Fibroblast of lung (primary cell): ENCODE results near the gene FBXO34. TPM values are rescaled to one million over a fixed set of nuclear protein-coding genes. Genes with fewer than 3 reads are reported as not detected.

Experiments used
- DNase-seq, 2 donors: peaks; one replicate each; pipeline versions ENCODE4 v3.0.0 to v3.0.0-alpha.2; 2010; ENCODE audit warnings: low read depth in 2 of 2
- H2AFZ ChIP-seq: 2 replicates; pipeline ENCODE4 v1.5.1; 2012; ENCODE audit warnings: low read length, control low read depth, inconsistent platforms
- H3K27ac ChIP-seq: 2 replicates; pipeline ENCODE4 v1.5.1; 2011; ENCODE audit warnings: low read length, control low read depth; ENCODE audit not compliant: insufficient read depth
- H3K27me3 ChIP-seq: 2 replicates; pipeline ENCODE4 v1.5.1; 2011; ENCODE audit warnings: mild to moderate bottlenecking, low read length; ENCODE audit not compliant: control insufficient read depth, insufficient read depth
- H3K36me3 ChIP-seq: 2 replicates; pipeline ENCODE4 v1.5.1; 2011; ENCODE audit warnings: low read length; ENCODE audit not compliant: control insufficient read depth, insufficient read depth
- H3K4me1 ChIP-seq: 2 replicates; pipeline ENCODE4 v1.5.1; 2011; ENCODE audit warnings: low read length; ENCODE audit not compliant: control insufficient read depth, insufficient read depth; ENCODE audit errors: extremely low read depth
- H3K4me2 ChIP-seq: 2 replicates; pipeline ENCODE4 v1.5.1; 2011; ENCODE audit warnings: low read length, control low read depth; ENCODE audit not compliant: insufficient read depth; ENCODE audit errors: extremely low read depth
- H3K4me3 ChIP-seq, 4 experiments: fragments of 200-600 bp in 1 of 4; sonication (generic) in 1 of 4; replicated peaks in 1 of 4; 2 replicates each; pipeline ENCODE4 v1.5.1; 2011 to 2016; ENCODE audit warnings: low read length in 4 of 4, low read depth in 3 of 4, mild to moderate bottlenecking in 3 of 4, control low read depth in 2 of 4, inconsistent platforms in 1 of 4, mixed read lengths in 1 of 4; ENCODE audit not compliant: insufficient read depth in 1 of 4; ENCODE audit errors: control extremely low read depth in 1 of 4
- H3K79me2 ChIP-seq: 2 replicates; pipeline ENCODE4 v1.5.1; 2012; ENCODE audit warnings: mild to moderate bottlenecking, low read length, inconsistent platforms; ENCODE audit not compliant: control insufficient read depth, insufficient read depth
- H3K9ac ChIP-seq: 2 replicates; pipeline ENCODE4 v1.5.1; 2011; ENCODE audit warnings: mild to moderate bottlenecking, low read length, control low read depth; ENCODE audit not compliant: insufficient read depth
- H3K9me3 ChIP-seq: 2 replicates; pipeline ENCODE4 v1.5.1; 2012; ENCODE audit warnings: low read depth, low read length; ENCODE audit not compliant: control insufficient read depth, insufficient read depth
- H4K20me1 ChIP-seq: 2 replicates; pipeline ENCODE4 v1.5.1; 2011; ENCODE audit warnings: low read length; ENCODE audit not compliant: control insufficient read depth, insufficient read depth; ENCODE audit errors: extremely low read depth
- EZH2 ChIP-seq: IDR thresholded peaks from 2 replicates; pipeline ENCODE4 v1.5.1; 2012; ENCODE audit warnings: low read length, control low read depth, mild to moderate bottlenecking; ENCODE audit errors: missing control alignments
- polyA plus RNA-seq, 2 donors: library from polyadenylated mRNA; depleted of rRNA in 1 of 2; stranded (reverse) in 1 of 2; unstranded in 1 of 2; fragments of >200 nt; gene quantifications; 2 replicates each; pipeline ENCODE4 v1.2.1, GENCODE V29; 2011 to 2012; ENCODE audit warnings: missing spikeins in 1 of 2
- total RNA-seq: library from RNA; depleted of rRNA; stranded (reverse); fragments of >200 nt; gene quantifications from 2 replicates; pipeline ENCODE4 v1.2.1, GENCODE V29; 2014
- TF ChIP-seq, protein P1 (sequence below), 2 donors: IDR thresholded peaks in 1 of 2; conservative IDR thresholded peaks in 1 of 2; 1 replicate in 1 of 2; 2 replicates in 1 of 2; pipeline ENCODE4 v1.5.1; 2011 to 2012; ENCODE audit warnings: low read length in 2 of 2, control low read depth in 1 of 2, inconsistent platforms in 1 of 2, low read depth in 1 of 2, mild to moderate bottlenecking in 1 of 2

Gene FBXO34
- total and polyA plus RNA-seq, 2 donors (not counting 1 experiment from before 2014, with no cell fraction given), result 20.8 to 29.1 TPM

- H3K9ac ChIP-seq, result no peak overlapping the region
- H3K27ac ChIP-seq, result no peak overlapping the region
Observed at GRCh38 chr14:55239320-55239719, 31.9 kb upstream of the FBXO34 start.

GRCh38 chr14:55240526-55241178 lies 30.6 kb upstream of the FBXO34 start:
- Histone ChIP-seq H2AFZ (no peak overlapping the region), H4K20me1 (no peaks in the 10 kb centered on the region), H3K36me3 (no peaks in the 10 kb centered on the region), H3K79me2 (no peaks in the 10 kb centered on the region), H3K9ac (no peak overlapping the region), H3K4me1 (no peaks in the 10 kb centered on the region), H3K27ac (no peak overlapping the region), H3K4me2 (no peak overlapping the region), H3K9me3 (no peaks in the 10 kb centered on the region), H3K4me3 (no peak overlapping the region), H3K27me3 (no peaks in the 10 kb centered on the region)
- peak; percentile 63 to 75 for DNase-seq
- TF ChIP-seq, protein P1, sequence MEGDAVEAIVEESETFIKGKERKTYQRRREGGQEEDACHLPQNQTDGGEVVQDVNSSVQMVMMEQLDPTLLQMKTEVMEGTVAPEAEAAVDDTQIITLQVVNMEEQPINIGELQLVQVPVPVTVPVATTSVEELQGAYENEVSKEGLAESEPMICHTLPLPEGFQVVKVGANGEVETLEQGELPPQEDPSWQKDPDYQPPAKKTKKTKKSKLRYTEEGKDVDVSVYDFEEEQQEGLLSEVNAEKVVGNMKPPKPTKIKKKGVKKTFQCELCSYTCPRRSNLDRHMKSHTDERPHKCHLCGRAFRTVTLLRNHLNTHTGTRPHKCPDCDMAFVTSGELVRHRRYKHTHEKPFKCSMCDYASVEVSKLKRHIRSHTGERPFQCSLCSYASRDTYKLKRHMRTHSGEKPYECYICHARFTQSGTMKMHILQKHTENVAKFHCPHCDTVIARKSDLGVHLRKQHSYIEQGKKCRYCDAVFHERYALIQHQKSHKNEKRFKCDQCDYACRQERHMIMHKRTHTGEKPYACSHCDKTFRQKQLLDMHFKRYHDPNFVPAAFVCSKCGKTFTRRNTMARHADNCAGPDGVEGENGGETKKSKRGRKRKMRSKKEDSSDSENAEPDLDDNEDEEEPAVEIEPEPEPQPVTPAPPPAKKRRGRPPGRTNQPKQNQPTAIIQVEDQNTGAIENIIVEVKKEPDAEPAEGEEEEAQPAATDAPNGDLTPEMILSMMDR (conservative IDR thresholded peaks at IDR 0.05 in 1 of 2, IDR thresholded peaks at IDR 0.05 in 1 of 2; ENCODE audit: low read depth in 1 of 2, low read length in 2 of 2), result no peak
- TF ChIP-seq EZH2, result no peak

More at GRCh38 chr14:55239320-55239719, 31.9 kb upstream of the FBXO34 start:
- H3K4me2 ChIP-seq, result no peak overlapping the region
- TF ChIP-seq, protein P1 (conservative IDR thresholded peaks at IDR 0.05 in 1 of 2, IDR thresholded peaks at IDR 0.05 in 1 of 2; ENCODE audit: low read depth in 1 of 2, low read length in 2 of 2), result no peak
- no peak for TF ChIP-seq EZH2
- H3K4me3 ChIP-seq, result no peak overlapping the region
- H4K20me1 ChIP-seq, result no peaks in the 10 kb centered on the region
- H3K36me3 ChIP-seq, result no peaks in the 10 kb centered on the region
- H3K27me3 ChIP-seq, result no peaks in the 10 kb centered on the region
- no peak for DNase-seq
- H2AFZ ChIP-seq, result no peak overlapping the region
- no peaks in the 10 kb centered on the region for H3K4me1 ChIP-seq
- H3K79me2 ChIP-seq, result no peaks in the 10 kb centered on the region
- H3K9me3 ChIP-seq, result no peaks in the 10 kb centered on the region

DNA sequence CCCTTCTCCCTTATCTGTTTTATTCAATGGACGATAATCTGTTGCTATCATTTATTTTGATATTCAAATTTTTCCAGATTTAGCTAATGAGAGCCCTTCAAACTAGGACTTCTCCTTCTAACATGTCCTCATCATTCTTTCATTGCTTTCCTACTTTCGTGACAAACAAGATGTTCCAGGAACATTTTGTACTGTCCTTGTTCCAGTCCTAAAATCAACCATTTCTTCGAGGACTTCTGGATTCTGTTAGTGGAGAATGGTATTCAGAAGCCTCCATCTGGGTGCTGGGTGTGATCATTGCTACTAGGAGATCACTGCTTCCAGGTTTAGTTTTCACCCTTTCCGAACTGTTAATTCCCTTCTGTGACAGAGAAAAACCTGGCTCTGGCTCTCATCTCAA lies 29.5 kb upstream of the FBXO34 start:
- Histone ChIP-seq H3K4me3 (no peak overlapping the region), H3K36me3 (no peaks in the 10 kb centered on the region), H3K27me3 (no peaks in the 10 kb centered on the region), H2AFZ (no peak overlapping the region), H3K4me1 (no peaks in the 10 kb centered on the region), H3K4me2 (no peak overlapping the region), H3K27ac (no peak overlapping the region), H3K79me2 (no peaks in the 10 kb centered on the region), H3K9me3 (no peaks in the 10 kb centered on the region), H3K9ac (no peak overlapping the region), H4K20me1 (no peaks in the 10 kb centered on the region)
- DNase-seq, result no peak
- TF ChIP-seq EZH2, result no peak
- TF ChIP-seq, protein P1 (conservative IDR thresholded peaks at IDR 0.05 in 1 of 2, IDR thresholded peaks at IDR 0.05 in 1 of 2; ENCODE audit: low read depth in 1 of 2, low read length in 2 of 2), result no peak
